HG03196 (cell line): ENCODE results near the gene SPON2.

Source experiments
- ATAC-seq: cut with Tn5 transposase; IDR thresholded peaks from one replicate; pipeline ENCODE4 v1.9.1; 2021; ENCODE audit not compliant: unreplicated experiment

Gene SPON2

GRCh38 chr4:1172228-1172851 lies at the start of gene SPON2:
Gene SPON2 (minus strand): TSS chr4:1172583.
- no peak for ATAC-seq

- no peak for ATAC-seq
These were observed 48.9 kb upstream of the SPON2 start for GRCh38 chr4:1221155-1221870.

GRCh38 chr4:1220566-1220965 lies 48.2 kb upstream of the SPON2 start:
- no peak for ATAC-seq

- ATAC-seq: no peak
These were observed 47.2 kb upstream of the SPON2 start for GRCh38 chr4:1219566-1219950.

DNA sequence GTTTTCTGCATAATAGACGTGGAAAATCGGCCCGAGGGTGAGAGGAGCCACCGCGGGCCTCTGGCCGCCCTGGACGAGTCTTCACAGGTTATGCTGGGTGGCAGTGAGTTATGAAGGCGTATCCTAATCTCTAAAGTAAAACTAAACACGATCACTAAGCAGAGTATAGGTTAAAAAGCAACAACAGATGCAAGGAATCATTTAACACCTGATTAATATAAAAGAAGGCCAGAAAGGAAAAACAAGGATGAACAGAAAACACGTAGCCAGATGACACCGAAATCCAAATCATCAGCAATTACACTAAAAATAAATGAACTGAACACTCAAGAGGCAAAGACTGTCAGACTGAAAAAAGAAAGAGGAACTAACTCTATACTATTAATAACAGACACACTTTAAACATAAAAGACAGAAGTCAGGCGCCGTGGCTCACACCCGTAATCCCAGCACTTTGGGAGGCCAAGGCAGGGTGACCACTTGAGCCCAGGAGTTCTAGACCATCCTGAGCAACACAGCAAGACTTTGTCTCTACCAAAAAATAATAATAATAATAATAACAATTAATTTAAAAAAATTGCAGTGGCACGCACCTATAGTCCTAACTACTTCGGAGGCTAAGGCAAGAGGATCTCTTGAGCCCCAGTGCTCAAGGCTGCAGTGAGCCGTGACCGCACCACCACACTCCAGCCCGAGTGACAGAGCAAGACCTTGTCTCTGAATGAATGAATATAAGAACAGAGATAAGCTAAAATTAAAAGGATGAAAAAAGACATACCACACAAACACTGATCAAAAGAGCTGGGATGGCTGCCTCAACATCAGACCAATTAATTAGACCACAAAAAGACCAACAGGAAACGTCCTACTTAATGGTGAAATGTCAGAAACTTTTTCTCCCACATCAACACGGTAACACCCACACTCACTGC lies 46.5 kb upstream of the SPON2 start:
- ATAC-seq: peak; percentile 66

DNA sequence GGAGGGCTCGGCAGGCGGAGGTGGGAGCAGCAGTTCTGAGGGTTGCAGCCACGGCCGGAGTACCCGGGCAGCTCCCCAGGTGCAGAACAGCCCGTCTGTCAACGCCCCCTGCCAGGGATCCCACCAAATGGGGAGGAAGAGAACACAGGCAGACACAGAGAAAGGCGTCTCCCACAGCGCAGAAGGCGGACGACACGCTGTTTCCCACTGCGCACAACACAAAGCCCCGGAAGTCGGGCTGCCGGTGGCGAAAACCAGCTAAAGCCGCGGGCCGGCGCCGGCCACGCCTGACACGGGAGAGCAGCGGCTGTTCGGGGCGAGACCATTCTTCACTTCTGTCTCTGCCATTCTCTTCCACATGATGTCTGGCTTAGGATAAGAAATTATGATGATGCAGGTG lies 45.0 kb upstream of the SPON2 start:
- ATAC-seq: no peak

- no peak for ATAC-seq
These were observed 44.5 kb upstream of the SPON2 start for GRCh38 chr4:1216869-1217294.

DNA sequence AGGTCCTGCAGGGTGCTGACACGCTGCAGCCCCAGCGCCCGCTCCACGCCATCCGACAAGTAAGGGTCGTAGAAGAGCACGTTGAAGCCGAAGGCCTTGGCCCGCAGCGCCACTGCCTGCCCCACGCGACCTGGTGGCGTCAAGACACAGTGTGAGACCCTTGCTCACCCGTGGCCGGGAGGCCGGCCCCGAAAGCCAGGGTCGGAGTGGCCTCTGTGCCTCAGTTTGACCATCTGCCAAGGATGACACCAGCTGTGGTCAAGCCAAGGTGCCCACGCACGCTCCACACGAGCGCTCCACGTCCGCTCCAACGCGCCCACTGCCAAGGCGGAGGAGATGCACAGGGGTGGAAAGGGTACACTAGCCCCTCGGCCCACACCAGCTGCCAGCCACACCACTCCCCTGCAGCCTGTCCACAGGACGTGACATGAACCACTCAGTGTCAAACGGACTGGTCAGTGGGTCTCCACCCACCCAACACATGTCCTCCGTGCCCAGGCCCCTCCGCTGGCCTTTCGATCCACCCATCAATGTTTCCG lies 43.8 kb upstream of the SPON2 start:
- no peak for ATAC-seq

DNA sequence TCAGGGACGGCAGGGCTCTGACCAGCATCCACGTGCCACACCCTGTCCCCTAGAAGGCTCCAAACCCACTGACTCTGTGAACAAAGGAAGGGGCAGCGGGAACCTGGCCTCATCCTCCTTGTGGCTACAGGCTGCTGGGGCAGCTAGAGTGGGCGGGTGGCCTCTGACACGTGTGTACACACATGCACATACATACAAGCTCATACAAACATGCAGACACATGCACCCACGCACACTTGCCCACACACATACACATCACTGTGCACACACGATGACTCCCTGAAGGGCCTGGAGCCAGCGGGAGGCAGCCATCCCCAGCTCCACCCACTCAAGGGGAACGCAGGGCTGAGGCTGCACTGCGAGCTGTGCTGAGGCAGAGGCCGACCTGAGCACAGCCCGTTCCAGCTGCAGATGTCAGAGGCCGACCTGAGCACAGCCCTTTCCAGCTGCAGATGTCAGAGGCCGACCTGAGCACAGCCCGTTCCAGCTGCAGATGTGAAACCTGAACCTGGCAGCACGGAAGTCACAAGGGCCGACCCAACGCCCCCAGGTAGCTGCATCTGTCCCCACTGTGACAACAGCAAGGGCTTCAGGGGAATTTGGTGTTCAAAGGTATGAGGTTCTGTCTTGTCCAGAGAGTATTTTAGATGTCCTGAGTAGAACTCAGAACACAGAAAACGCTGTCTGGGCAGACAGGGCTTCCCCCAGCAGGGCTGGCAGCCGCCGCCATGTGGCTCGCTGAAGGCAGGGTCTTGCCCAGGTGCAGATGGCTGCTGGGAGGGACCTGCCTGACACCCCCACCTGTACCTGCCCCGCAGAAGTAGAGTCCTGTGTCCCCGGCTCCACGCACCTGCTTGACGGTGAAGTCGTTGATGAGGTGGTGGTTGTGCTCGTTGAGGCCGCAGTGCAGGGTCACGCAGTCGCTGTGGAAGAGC lies 43.0 kb upstream of the SPON2 start:
- no peak for ATAC-seq

GRCh38 chr4:1214101-1215095 lies 42.0 kb upstream of the SPON2 start:
- ATAC-seq: no peak

DNA sequence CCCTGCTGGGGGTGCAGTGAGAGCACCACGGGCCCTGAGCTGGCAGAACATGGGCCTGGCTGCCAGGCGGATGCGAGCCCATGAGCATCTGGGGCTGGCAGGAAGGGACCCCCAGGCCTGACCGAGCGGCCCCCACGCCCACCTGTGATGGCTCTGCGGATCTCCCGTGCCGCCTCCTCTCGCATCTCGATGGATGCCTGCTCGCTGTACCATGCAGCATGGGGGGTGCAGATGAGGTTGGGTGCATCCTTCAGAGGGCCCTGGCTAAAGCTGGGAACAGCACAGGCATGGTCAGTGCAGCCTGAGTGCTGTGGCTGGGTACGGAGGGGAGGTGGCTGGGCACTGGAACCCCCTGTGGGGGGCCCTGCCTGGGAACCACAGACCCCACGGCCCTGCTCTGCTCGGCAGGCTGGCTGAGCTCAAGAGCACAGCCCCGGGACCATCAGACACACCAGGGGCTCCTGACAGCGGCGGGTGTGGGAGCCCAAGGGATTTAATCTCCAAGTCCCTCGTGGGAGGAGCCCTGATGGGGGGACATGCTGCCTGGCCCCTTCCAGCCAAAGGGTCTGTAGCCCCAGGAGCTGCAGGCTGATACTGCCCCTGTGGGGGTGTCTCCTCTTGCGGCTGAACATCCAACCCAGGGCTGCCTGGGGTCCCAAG lies 41.1 kb upstream of the SPON2 start:
- no peak for ATAC-seq

DNA sequence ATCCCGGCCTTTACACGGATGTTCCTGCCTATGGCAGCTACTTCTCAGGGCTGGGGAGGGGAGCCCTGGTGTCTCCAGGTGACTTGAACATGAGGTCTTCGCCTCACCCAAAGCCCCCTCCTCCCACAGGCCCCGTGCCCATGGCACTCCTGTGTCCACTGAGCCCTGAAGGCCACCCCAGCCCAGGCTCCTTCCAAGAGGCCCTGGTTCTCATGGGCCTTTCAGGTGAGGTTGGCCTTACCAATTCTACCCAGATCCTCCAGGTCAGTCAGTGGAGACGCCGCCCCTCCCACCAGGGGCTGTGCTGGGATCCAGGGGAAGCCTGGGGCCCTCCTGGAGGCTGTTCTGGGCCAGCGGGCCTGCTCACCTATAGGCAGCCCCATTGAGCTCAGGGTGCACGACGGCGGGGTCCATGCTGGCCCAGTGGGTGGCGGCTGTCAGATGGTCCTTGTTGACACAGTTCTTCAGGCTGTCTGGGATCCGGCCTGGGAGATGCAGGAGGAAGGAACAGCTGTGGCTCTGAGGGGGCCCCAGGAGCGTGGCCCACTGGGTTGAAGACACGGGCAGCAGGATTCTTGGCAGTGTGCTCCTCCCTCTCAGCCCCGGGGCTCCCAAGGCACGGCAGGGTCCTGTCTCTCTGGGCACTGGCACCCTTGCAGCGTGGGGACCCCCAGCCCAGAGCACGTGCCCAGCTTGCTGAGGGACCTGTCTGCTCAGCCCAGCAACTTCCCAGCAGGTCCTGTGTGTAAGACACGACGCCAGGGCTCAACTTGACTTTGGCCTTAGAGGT lies 40.4 kb upstream of the SPON2 start:
- no peak for ATAC-seq

DNA sequence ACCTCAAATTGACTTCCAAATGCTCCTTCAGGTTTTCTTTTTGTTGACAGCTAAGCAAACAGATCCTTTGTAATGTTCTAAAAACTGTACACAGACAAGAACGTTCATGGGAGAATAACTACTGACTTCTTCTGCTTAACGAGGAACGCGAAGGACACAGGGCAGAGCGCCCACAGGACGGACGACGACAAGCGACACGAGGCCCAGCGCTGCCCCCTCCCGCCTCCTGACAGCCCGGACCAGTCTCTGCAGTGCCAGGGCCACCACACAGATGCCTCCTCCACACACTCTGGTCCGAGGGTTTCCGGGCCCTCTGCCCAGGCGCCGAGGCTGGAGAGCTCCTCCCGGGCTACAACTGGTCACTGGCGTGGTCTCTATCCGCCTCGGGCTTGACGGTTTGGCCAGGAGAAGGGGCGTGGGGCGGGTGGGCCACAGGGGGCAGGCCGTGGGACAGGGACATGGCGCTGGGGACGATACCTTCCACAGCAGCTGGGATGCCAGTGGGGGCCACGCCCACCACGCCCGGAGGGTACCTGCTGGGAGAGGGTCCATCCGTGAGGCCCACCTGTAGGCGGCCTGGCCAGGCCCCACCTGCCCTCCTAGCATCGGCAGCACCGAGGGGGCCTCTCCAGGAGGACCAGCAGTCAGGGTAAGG lies 39.6 kb upstream of the SPON2 start:
- ATAC-seq: no peak

DNA sequence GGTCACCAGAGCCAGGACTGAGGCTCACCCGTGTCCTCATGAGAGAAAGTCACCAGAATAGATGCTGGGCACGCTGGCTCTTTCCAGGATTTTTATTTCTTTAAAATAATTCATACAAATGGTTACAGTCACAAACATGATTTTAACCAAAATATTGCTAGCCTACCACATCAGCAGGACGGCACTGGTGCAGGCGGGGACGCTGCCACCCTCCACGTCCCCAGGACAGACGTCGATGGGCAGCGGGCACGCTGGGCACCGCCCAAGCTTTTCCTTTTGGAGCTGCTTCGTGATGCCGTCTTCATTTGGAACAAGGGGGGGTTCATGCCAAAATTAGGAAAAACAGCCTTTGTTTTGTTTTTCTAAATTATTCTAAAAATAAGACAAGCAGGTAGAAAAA lies 39.0 kb upstream of the SPON2 start:
- ATAC-seq: no peak

- ATAC-seq: no peak
These were observed 38.6 kb upstream of the SPON2 start for GRCh38 chr4:1210971-1211370.

DNA sequence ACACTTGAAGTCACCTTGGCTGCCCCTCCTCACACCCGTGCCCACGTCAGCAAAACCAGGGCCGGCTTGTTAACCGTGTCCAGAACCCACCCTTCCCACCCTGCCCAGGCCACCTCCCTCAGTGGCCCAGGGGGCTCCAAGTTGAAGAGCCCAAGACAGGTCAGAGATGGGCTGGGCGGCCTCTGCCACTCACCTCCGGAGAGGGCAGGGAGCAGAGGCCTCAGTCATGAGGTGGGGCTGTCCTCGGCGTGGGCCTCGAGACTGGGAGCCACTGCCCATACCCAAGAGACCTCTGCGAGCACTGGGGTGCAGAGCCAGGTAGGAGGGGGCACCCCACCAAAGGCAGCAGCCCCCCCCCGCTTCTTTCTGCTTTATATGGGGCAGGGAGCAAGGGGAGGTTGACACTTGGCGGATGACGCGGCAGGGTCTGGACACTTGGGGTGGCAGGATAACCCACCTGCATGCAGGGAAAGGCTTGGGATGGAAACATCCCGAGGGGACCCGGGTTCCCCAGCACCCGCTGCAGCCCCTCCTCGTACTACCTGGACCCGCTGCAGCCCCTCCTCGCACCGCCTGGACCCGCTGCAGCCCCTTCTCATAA lies 38.0 kb upstream of the SPON2 start:
- no peak for ATAC-seq

- no peak for ATAC-seq
These were observed 37.4 kb upstream of the SPON2 start for GRCh38 chr4:1209821-1210220.
